NCI-H69 (cell line): ENCODE results near the gene HLF.

ENCODE experiments used
- DNase-seq: peaks from one replicate; lab custom pipeline; 2025; lab: John Stamatoyannopoulos, UW

HLF gene

GRCh38 chr17:55292094-55292493 is 27.3 kb downstream of the HLF start:
- no peak for DNase-seq

GRCh38 chr17:55294042-55294751 is 29.4 kb downstream of the HLF start:
- DNase-seq = no peak

- peak; percentile 61 for DNase-seq
Observed at GRCh38 chr17:55295411-55296170, 30.8 kb downstream of the HLF start.

GRCh38 chr17:55296171-55296695 is 31.5 kb downstream of the HLF start:
- no peak for DNase-seq

GRCh38 chr17:55296699-55297098 is 31.9 kb downstream of the HLF start:
- no peak for DNase-seq

GRCh38 chr17:55298111-55298730 is 33.5 kb downstream of the HLF start:
- DNase-seq = no peak

GRCh38 chr17:55299162-55299838 is 34.5 kb downstream of the HLF start:
- no peak for DNase-seq

- no peak for DNase-seq
Observed at GRCh38 chr17:55299890-55300289, 35.1 kb downstream of the HLF start.

- no peak for DNase-seq
Observed at GRCh38 chr17:55300479-55301290, 35.9 kb downstream of the HLF start.

- DNase-seq = peak; percentile 62
Observed at GRCh38 chr17:55301521-55302406, 37.0 kb downstream of the HLF start.

- DNase-seq = no peak
Observed at GRCh38 chr17:55302407-55302787, 37.6 kb downstream of the HLF start.

- no peak for DNase-seq
Observed at GRCh38 chr17:55303008-55303493, 38.3 kb downstream of the HLF start.

GRCh38 chr17:55303701-55304145 is 39.0 kb downstream of the HLF start:
- no peak for DNase-seq

GRCh38 chr17:55304171-55304859 is 39.6 kb downstream of the HLF start:
- no peak for DNase-seq

- DNase-seq = no peak
Observed at GRCh38 chr17:55305321-55306087, 40.7 kb downstream of the HLF start.

- no peak for DNase-seq
Observed at GRCh38 chr17:55307879-55308278, 43.1 kb downstream of the HLF start.

GRCh38 chr17:55308613-55309391 is 44.0 kb downstream of the HLF start:
- DNase-seq = no peak
